ENCODE data around the gene CDK5R1.
A peak's percentile ranks its signal among the peaks of the same experiment; 100 is the strongest.

GRCh38 chr17:32461853-32462617 is 24.8 kb upstream of the CDK5R1 start:
- TF ChIP-seq CTCF (IDR thresholded peaks at IDR 0.05) (peak in 3 of 7 experiments; percentile 28 to 40 (median 40)), EP300 (IDR thresholded peaks at IDR 0.05) (no peak), POLR2A (IDR thresholded peaks at IDR 0.05) (no peak), POLR2AphosphoS5 (IDR thresholded peaks at IDR 0.05) (no peak)

Measured in stomach (tissue), 4 donors.